GF-D8 (cell line): Measurements from ENCODE around the gene NUP62CL.
"Not testable (repeated sequence)": the region's sequence is repeated elsewhere in the genome, so short reads cannot be mapped to it uniquely, and the experiment has no call there.

Source experiments
- DNase-seq: peaks from one replicate; lab custom pipeline; 2025; lab: John Stamatoyannopoulos, UW

NUP62CL gene, protein sequence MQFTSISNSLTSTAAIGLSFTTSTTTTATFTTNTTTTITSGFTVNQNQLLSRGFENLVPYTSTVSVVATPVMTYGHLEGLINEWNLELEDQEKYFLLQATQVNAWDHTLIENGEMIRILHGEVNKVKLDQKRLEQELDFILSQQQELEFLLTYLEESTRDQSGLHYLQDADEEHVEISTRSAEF

DNA sequence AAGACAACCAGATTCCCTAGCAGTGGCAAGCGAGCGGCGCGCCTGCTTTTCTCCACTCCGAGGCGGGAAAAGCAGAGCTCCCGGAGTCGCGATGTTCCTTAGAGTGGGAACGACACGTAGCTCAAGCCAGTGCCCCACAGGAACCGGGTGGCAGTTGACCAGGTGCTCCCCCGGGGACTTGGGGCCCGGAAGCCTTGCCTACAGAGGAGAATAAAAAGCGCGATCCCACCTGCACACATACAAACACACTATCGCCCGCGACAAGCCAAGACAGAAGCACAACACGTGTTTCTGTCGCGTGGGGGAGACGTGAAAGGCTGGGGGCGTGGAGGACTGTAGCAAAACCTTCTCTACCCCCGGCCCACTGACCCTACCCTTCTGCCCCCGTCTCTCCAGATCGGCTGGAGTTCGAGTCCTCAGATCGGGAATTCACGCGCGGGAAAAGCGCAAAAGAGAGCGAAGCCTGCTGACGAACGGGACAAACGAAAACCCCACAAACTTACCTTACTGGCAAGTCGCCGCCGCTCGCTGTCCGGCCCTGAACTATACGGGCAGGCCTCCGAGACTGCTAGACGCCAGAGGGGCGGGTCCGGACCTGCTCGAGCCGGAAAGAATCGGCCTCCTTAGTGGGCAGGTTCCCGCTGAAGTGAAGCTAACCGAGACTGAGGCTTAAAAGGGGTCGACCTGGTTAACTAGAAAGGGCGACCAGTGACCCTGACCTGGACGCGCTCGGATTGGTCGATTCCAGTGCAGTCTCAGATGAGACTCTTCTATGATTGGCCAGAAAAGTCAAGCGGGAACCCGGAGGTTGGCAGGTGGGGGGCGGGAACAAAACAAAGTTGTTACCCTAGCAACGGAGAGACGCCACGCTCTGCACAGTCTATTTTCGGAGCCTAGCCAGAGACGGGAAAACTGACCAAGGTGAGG lies at the start of gene NUP62CL, which contains the start of gene DNAAF6:
TSS of gene NUP62CL (minus strand) at position 664 of the 927 bp plus-strand sequence. CDS start 31,287 bp downstream, outside the sequence.
TSS of gene DNAAF6 (plus strand) at position 842 of the 927 bp plus-strand sequence. CDS start 6,265 bp downstream, outside the sequence.
- DNase-seq, result no peak

DNA sequence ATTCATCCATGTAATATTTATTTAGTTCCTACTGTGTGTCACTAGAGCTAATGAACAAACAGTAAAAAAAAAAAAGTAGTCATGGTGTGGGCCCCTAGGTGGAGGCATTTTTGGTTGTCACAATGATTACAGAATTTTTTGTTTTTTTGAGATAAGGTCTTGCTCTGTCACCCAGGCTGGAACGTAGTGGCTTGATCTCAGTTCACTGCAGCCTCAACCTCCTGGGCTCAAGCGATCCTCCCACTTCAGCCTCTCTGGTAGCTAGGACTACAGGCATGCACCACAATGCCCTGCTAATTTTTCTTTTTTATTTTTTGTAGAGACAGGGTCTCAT lies 22.2 kb upstream of the NUP62CL start:
- no peak for DNase-seq

DNA sequence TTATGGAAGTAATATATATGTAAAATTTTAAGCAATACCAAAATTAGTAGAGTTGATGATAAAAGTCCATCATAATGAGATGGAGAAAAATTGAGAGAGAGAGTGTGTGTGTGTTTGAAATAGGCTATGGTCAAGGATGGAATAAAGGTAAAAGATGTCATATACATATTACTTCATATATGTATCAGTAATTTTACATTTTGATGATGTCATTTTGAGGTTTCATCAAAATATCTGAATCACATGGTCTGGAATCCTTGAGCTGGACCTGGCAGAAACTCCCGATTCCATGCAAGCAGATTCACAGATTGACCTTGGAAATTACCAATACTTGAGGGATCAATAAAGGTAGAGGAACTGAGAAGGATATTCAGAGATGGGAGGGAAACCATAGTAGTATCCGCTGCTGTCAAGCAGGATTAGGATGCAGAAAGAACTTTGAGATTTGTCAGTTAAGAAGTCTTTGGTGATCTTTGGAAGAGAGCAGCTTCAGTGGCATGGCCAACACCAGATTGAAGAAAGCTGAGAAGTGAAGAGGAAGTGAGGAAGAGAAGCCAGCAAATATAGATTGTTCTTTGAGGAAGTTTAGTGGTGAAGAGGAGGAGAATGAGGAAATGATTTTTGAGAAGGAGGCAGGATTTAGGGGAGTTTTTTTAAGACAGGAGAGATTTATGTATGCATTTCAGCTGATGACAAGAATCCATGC lies 21.7 kb upstream of the NUP62CL start:
- DNase-seq, result no peak

DNA sequence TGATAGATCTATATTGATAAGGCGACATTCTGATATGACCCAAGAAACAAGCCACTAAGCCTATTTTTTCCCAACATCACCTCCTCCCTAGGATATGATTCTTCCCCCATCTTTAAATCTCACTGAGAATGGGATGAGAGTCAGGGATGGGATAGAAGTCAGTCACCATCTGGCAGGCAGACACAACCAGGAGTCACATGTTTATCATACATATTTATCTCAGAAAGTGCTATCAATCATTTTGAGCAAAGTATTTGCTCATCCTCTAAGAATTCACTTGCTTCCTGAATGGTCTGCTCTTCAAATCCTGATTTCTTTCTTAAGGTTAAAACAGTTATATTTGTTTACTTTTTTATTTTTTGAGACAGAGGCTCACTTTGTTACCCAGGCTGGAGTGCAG lies 20.5 kb upstream of the NUP62CL start:
- no peak for DNase-seq

DNA sequence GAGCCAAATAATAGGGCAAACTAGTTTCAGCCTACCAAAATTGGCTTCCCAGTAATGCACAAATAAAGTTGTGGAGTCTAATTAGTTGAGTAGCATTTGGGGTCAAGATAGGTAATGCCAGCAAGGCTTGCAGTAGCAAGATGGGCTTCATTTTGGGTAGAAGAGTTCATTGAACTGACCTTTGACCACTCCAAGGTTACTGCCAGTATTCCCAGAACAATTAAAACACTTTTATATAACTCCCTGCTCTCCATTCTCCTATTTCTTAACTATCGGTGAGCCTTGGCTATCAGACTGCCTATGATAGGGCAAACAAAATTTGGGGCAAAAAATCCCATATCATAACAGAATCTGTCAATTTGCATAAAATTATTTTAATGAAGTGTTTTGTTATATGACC lies 7.2 kb upstream of the NUP62CL start:
- DNase-seq, result no peak

DNA sequence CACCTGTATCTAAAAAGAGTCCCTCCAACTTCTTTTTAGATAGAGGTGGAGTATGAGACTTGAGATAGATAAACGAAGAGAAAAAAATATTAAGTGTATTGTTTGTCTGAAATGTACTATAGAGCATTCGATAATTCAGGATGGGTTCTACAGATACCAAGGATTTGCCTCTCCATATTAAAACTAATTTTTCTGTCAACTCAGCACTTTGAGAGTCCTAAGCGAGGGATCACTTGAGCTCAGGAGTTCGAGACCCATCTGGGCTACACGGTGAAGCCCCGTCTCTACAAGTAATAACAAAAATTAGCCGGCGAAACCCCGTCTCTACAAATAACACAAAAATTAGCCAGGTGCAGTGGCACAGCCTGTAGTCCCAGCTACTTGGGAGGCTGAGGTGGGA lies 1.7 kb upstream of the NUP62CL start:
- DNase-seq, result no peak

DNA sequence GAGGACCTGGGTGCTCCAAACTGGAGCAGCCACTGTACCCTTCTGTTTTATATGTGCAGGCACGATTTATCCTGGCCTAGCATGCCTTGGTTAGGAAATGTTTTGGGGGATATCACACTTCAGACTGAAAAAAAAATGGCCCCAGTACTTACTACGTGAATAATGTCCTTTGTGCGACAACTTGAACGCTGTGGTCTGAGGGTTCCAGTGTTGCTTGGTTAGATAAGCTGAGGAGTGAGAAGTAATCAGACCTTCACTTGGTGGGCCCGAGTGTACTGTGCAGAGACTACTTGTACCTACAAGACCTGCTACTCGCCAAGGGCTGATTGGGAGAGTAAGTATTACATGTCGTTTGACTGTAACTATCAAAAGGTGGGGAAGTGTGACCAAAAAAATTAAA lies 856 bp upstream of the NUP62CL start:
- no peak for DNase-seq

DNA sequence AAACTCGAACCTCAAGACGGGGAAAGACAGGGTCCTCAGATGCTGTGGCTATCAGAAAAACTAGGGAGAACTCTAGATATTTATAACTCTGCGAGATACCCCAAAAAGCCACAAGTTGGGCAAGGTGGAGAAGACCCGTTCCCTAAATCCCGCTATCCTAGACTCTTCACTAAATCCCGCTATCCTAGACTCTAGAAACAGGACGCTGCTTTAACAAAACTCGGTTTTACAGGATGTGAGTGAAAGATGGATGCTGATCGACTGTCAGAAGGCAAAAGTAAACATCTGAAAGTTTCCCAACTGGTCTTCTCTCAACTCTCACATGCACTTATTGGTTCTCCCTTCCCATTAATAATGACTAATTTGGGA lies 448 bp upstream of the NUP62CL start:
- DNase-seq, result no peak

DNA sequence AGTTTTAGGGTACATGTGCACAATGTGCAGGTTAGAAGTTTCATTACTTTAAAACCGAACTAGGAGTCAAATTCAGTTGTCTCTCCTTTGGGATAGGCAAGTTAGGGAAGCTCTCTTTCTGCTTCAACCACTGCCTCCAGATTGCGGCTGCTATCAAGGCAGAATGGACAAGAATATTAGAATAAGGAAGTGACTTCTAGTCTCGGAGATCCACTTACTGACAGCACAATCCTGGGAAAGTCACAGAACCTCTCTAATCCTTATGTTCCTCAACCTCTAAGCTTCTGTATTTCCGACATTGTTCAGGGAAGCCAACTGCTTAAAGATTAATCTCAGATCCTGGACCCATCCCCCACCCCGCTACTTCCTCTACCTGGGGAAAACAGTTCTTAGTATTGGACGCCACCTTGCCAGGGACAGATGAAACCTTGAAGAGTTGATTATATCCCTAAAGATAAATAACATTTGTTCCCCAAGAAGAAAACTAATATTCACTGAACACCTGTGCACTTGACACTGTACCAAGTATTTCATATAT lies 2.1 kb downstream of the NUP62CL start:
- no peak for DNase-seq

DNA sequence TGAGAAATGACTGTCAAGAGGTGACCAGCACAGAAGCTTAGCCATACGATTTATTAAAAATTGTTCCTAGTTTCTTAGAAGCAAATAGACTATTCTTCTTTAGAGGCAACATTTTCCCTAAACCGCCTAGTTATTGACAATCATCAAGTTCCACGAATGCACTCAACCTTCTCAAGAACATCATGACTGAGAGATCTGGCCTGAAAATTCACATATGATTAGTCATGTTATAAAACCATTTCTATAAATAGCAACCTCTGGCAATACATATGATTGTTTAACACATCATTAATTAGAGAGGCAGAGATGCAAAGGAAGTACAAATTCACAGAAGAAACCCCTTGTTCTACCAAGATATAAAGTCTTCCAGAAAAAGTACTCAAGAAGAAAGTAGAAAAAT lies 6.7 kb downstream of the NUP62CL start:
- DNase-seq, result no peak

DNA sequence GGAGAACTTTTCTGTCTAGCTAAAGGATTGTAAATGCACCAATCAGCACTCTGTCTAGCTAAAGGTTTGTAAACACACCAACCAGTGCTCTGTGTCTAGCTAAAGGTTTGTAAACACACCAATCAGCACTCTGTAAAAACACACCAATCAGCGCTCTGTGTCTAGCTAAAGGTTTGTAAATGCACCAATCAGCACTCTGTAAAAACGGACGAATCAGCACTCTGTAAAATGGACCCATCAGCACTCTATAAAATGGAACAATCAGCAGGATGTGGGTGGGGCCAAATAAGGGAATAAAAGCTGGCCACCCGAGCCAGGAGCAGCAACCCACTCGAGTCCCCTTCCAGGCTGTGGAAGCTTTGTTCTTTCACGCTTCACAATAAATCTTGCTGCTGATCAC lies 8.2 kb downstream of the NUP62CL start:
- not testable (repeated sequence) for DNase-seq

DNA sequence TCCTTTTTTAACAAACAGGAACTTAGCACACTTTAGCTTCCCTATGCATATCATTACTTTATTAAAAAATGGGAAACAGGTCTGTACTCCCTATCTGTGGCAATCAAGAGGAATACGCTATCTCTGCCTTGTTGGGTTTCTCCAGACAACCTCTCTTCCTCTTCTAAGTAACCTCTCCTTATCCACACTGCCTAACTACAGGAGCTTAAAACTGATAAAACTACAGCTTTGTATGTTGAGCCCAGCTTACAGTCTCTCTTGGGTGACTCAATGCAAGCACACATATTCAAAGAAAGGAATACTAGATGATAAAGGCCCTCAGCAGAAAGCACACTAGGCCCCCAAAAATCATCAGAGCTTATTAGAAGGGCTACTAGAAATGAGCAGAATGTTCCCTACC lies 8.9 kb downstream of the NUP62CL start:
- no peak for DNase-seq

DNA sequence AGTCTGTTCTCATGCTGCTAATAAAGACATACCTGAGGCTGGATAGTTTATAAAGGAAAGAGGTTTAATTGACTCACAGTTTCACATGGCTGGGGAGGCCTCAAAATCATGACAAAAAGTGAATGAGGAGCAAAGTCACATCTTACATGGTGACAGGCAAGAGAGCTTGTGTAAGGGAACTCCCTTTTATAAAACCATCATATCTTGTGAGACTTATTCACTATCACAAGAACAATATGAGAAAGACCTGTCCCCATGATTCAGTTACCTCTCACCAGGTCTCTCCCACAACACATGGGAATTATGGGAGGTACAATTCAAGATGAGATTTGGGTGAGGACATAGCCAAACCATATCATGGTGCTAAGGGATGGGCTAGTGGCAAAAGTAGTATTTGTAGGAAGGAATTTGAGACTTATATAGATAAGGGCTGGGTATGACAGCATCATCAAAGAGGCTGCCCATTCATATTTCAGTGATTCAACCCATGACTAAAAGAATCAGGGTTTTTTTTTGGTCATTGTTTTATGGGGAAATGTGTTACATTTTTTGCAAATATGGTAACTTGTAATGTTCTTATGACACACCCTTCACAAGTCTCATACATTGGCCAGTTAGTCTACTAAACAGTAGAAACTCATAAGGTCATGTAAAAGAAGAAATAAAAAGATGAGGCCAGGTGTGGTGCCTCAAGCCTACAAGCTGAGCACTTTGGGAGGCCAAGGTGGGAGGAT lies 34.7 kb downstream of the NUP62CL start:
- DNase-seq, result no peak

DNA sequence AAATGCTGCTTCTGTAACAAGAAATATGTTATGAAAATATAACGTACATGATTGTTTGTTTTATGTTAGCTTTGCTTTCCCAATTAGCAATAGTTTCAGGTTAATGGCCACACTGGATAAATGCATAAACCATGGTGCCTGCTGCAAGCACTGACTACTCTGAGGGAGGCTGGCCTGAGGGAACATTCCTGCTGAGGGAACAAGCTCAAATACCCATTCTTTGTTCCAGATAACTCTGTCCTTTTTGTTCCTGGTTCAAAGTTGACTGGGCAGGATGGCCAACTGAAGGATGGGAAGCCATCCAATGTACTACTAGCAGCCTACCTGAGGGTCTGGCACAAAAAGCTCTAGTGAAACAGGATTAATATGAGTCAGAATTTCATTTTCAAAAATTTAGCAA lies 37.5 kb downstream of the NUP62CL start:
- no peak for DNase-seq

DNA sequence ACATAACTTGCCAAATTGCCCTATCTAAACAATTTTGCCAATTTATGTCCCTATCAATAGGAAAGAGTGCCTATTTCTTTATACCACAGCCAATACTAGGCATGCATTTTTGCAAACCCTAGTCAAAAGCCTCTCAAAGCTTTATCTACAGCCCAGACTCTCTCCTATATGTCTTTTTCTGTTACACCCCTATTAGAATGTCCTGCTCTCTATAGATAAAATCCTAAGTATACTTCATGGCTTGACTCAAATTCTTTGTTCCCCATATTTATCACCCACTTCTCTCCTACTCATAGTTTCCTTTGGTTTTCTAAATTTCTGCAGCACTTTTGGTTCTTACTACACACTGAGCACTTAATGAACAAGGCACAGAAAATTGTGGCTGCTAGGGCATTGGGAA lies 38.0 kb downstream of the NUP62CL start:
- DNase-seq, result no peak

DNA sequence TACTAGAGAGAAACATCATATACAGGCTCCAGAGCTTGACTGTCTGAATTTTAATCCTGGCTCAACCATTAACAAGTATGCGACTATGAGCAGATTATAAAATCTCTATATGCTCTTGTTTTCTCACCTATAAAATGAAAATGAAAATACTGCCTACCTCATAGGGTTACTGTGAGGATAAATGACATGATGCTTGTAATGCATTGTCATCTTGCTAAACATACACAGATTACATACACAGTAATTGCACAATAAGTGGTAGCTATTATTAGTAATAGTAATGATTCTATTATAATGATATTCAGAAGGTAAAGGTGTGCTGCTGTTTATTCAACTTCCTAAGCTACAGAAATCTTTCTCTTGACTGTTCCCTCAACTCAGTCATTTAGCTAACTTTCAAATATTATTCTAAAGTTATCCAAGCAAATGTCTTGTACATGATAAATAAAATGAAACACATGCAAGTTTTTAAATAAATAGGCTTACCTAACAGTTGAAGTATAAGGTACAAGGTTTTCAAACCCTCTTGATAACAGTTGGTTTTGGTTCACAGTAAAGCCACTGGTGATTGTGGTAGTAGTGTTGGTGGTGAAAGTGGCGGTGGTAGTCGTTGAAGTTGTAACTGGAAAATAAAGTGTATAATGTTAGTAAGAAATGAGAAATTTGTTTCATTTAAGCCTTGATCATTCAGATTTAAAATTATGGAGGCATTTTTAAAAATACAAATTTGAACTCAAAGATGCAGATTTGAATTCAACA lies 38.9 kb downstream of the NUP62CL start:
- no peak for DNase-seq

DNA sequence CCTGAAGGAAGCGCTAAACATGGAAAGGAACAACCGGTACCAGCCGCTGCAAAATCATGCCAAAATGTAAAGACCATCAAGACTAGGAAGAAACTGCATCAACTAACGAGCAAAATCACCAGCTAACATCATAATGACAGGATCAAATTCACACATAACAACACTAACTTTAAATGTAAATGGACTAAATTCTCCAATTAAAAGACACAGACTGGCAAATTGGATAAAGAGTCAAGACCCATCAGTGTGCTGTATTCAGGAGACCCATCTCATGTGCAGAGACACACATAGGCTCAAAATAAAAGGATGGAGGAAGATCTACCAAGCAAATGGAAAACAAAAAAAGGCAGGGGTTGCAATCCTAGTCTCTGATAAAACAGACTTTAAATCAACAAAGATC lies 48.6 kb downstream of the NUP62CL start:
- not testable (repeated sequence) for DNase-seq

DNA sequence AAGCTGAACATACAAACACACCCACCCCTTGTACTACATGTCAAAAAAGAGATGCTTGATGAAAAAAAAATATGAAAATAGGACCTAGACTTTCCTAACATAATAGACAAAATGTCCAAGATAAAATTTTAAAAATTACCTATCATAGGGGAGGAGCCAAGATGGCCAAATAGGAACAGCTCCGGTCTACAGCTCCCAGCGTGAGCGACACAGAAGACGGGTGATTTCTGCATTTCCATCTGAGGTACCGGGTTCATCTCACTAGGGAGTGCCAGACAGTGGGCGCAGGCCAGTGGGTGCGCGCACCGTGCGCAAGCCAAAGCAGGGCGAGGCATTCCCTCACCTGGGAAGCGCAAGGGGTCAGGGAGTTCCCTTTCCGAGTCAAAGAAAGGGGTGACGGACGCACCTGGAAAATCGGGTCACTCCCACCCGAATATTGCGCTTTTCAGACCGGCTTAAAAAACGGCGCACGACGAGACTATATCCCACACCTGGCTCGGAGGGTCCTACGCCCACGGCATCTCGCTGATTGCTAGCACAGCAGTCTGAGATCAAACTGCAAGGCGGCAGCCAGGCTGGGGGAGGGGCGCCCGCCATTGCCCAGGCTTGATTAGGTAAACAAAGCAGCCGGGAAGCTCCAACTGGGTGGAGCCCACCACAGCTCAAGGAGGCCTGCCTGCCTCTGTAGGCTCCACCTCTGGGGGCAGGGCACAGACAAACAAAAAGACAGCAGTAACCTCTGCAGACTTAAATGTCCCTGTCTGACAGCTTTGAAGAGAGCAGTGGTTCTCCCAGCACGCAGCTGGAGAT lies 50.4 kb downstream of the NUP62CL start:
- not testable (repeated sequence) for DNase-seq

DNA sequence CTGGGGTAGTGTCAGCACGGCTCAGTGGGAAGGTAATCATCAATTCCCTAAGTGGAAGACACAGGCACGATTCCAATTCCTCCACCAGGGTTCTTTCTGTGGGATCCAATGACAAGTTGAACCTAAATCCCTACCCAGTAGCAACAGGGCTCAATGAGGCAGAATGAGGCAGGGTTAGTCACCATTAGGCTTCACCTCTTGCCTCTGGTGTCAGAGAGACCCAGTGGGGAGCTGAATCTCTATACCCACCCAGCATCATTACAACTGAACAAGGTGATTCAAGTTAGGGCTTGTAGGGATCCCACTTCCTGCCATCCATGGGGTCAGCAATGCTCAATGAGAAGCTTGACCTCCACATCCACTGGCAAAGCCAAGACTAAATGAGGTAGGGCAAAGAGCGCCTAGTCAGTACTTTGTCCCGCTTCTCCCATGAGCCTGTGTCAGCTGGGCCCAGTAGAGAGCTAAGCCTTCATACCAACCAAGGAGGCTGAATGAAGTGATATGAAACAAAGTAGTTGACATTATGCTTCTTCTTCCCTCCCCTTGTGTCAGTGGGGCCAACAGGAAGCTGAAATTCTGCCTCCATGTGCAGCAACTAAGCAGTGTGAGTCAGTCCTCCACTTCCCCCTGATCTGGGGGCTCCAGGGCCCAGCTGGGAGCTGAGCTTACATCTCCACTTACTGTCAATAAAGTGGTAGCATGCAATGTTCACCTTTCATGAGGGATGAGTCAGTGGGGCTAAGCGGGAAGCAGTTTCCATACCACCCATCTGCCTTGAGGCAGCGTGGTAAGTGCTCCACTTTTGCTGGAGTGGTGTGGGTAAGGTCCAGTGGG lies 51.2 kb downstream of the NUP62CL start:
- no peak for DNase-seq
